WTC11 (cell line): ENCODE results near the gene PTPN2. TPM values are rescaled to one million over a fixed set of nuclear protein-coding genes. Genes with fewer than 3 reads are reported as not detected.

Experiments
- ATAC-seq: fragments of 200-7000 bp; cut with Tn5 transposase; 2 replicates; pipeline ENCODE4 v1.10.0; 2021; ENCODE audit warnings: mild to moderate bottlenecking, moderate library complexity
- CTCF ChIA-PET: fragments of 300-600 bp; sonication (Branson Sonifier 250); formaldehyde crosslinking; loops from one replicate; lab custom pipeline; 2021; ENCODE audit warnings: antibody characterized with exemption; lab: Charles Lee
- POLR2A ChIA-PET: fragments of 350-600 bp; sonication (Branson Sonifier 250); formaldehyde crosslinking; loops from one replicate; lab custom pipeline; 2021; ENCODE audit warnings: antibody characterized with exemption; lab: Charles Lee
- DNase-seq: peaks from one replicate; pipeline ENCODE4 v3.0.0; 2021; ENCODE audit warnings: low spot score
- H3K27ac Mint-ChIP-seq: 2 replicates; pipeline ENCODE4 v1.8.0; 2021; ENCODE audit warnings: mixed read lengths
- H3K27me3 Mint-ChIP-seq: 2 replicates; pipeline ENCODE4 v1.8.0; 2021; ENCODE audit warnings: low read depth, mild to moderate bottlenecking, moderate library complexity, mixed read lengths
- H3K36me3 Mint-ChIP-seq: 2 replicates; pipeline ENCODE4 v1.8.0; 2021; ENCODE audit warnings: mixed read lengths
- H3K4me1 Mint-ChIP-seq: 2 replicates; pipeline ENCODE4 v1.8.0; 2022; ENCODE audit warnings: mixed read lengths
- H3K4me3 Mint-ChIP-seq: 2 replicates; pipeline ENCODE4 v1.8.0; 2021; ENCODE audit warnings: mild to moderate bottlenecking, moderate library complexity, mixed read lengths
- H3K9me3 Mint-ChIP-seq: 2 replicates; pipeline ENCODE4 v1.8.0; 2021; ENCODE audit warnings: mixed read lengths
- AFF4 ChIP-seq: sonication (generic); formaldehyde crosslinking; IDR thresholded peaks from 2 replicates; pipeline ENCODE4 v1.8.1; 2023; ENCODE audit warnings: mild to moderate bottlenecking, missing genetic modification reagents, borderline replicate concordance
- ATF2 ChIP-seq: sonication (generic); formaldehyde crosslinking; IDR thresholded peaks from 2 replicates; pipeline ENCODE4 v1.8.1; 2022; ENCODE audit warnings: low read depth, missing genetic modification reagents, borderline replicate concordance
- E2F4 ChIP-seq: sonication (generic); formaldehyde crosslinking; IDR thresholded peaks from 2 replicates; pipeline ENCODE4 v1.8.1; 2022; ENCODE audit warnings: low read depth, mild to moderate bottlenecking, moderate library complexity, missing genetic modification reagents, borderline replicate concordance
- ELF4 ChIP-seq: sonication (generic); formaldehyde crosslinking; IDR thresholded peaks from 2 replicates; pipeline ENCODE4 v1.8.1; 2022; ENCODE audit warnings: low read depth, mild to moderate bottlenecking, moderate library complexity, missing genetic modification reagents
- FOXJ3 ChIP-seq: sonication (generic); formaldehyde crosslinking; IDR thresholded peaks from 2 replicates; pipeline ENCODE4 v1.9.0; 2021; ENCODE audit warnings: missing genetic modification reagents, mild to moderate bottlenecking, borderline replicate concordance
- HMGA2 ChIP-seq: fragments of 250-450 bp; sonication (Bioruptor Pico); IDR thresholded peaks from 2 replicates; pipeline ENCODE4 v1.4.0; 2021; ENCODE audit warnings: mild to moderate bottlenecking, moderate library complexity
- HMGXB4 ChIP-seq: sonication (generic); formaldehyde crosslinking; IDR thresholded peaks from 2 replicates; pipeline ENCODE4 v1.8.1; 2023; ENCODE audit warnings: mild to moderate bottlenecking, moderate library complexity, missing genetic modification reagents
- JAZF1 ChIP-seq: fragments of 250-450 bp; sonication (Bioruptor Pico); IDR thresholded peaks from 2 replicates; pipeline ENCODE4 v1.9.0; 2021; ENCODE audit warnings: moderate library complexity, mild to moderate bottlenecking, inconsistent platforms
- KAT7 ChIP-seq: sonication (generic); formaldehyde crosslinking; IDR thresholded peaks from 2 replicates; pipeline ENCODE4 v1.8.1; 2023; ENCODE audit warnings: missing genetic modification reagents, mild to moderate bottlenecking, borderline replicate concordance
- MAX ChIP-seq: sonication (generic); formaldehyde crosslinking; IDR thresholded peaks from 2 replicates; pipeline ENCODE4 v1.8.0; 2022; ENCODE audit warnings: mild to moderate bottlenecking, missing genetic modification reagents
- NFYB ChIP-seq: sonication (generic); formaldehyde crosslinking; conservative IDR thresholded peaks from 2 replicates; pipeline ENCODE4 v1.8.0; 2022; ENCODE audit warnings: low read depth, missing genetic modification reagents
- SOX15 ChIP-seq: fragments of 250-450 bp; sonication (Bioruptor Pico); IDR thresholded peaks from 2 replicates; pipeline ENCODE4 v1.9.0; 2021; ENCODE audit warnings: mild to moderate bottlenecking
- STAT6 ChIP-seq: sonication (generic); formaldehyde crosslinking; conservative IDR thresholded peaks from 2 replicates; pipeline ENCODE4 v1.8.1; 2023; ENCODE audit warnings: mild to moderate bottlenecking, low read depth, missing genetic modification reagents, moderate library complexity
- USF1 ChIP-seq: sonication (generic); formaldehyde crosslinking; IDR thresholded peaks from 2 replicates; pipeline ENCODE4 v1.8.0; 2022; ENCODE audit warnings: mild to moderate bottlenecking, missing genetic modification reagents
- USF2 ChIP-seq: sonication (generic); formaldehyde crosslinking; IDR thresholded peaks from 2 replicates; pipeline ENCODE4 v1.8.1; 2023; ENCODE audit warnings: mild to moderate bottlenecking, missing genetic modification reagents, moderate library complexity
- ZBTB21 ChIP-seq: sonication (generic); formaldehyde crosslinking; IDR thresholded peaks from 2 replicates; pipeline ENCODE4 v1.8.1; 2023; ENCODE audit warnings: mild to moderate bottlenecking, missing genetic modification reagents, borderline replicate concordance
- ZNF396 ChIP-seq: fragments of 250-450 bp; sonication (Bioruptor Pico); IDR thresholded peaks from 2 replicates; pipeline ENCODE4 v1.8.0; 2021; ENCODE audit warnings: mild to moderate bottlenecking, moderate library complexity, borderline replicate concordance
- total RNA-seq: library from RNA; stranded (reverse); gene quantifications from 3 replicates; pipeline ENCODE4 v1.2.3, GENCODE V29; 2021

The PTPN2 gene
- total RNA-seq, 1 experiment from 2014 or later = 37.7 TPM

GRCh38 chr18:12779043-12779442 lies 105.0 kb downstream of the PTPN2 start (continued):
- TF ChIP-seq AFF4 (CRISPR knock-in tag) = no peak
- TF ChIP-seq USF2 (CRISPR knock-in tag) = no peak
- no peak for TF ChIP-seq JAZF1
- TF ChIP-seq E2F4 (CRISPR knock-in tag) = no peak
- no peak for TF ChIP-seq ATF2 (CRISPR knock-in tag)
- no peak for TF ChIP-seq NFYB (CRISPR knock-in tag)
- no peak for TF ChIP-seq ZBTB21 (CRISPR knock-in tag)
- TF ChIP-seq FOXJ3 (CRISPR knock-in tag) = no peak
- TF ChIP-seq ZNF396 = no peak
- TF ChIP-seq ELF4 (CRISPR knock-in tag) = no peak

- H3K4me3 Mint-ChIP-seq = peak overlapping the region; percentile 65
- TF ChIP-seq STAT6 (CRISPR knock-in tag) (no peak), MAX (CRISPR knock-in tag) (peak; percentile 53), FOXJ3 (CRISPR knock-in tag) (no peak), HMGXB4 (CRISPR knock-in tag) (0 out of 2 replicates have a peak, but pooled peaks have one; percentile 9), HMGA2 (CRISPR knock-in tag) (no peak), KAT7 (CRISPR knock-in tag) (0 out of 2 replicates have a peak, but pooled peaks have one; percentile 69), SOX15 (CRISPR knock-in tag) (no peak), USF1 (CRISPR knock-in tag) (0 out of 2 replicates have a peak, but pooled peaks have one; percentile 19)
Measured at GRCh38 chr18:12777500-12777944, 106.5 kb downstream of the PTPN2 start.

More at GRCh38 chr18:12777500-12777944, 106.5 kb downstream of the PTPN2 start:
- H3K27ac Mint-ChIP-seq = no peak overlapping the region
- H3K36me3 Mint-ChIP-seq = peaks cover 5% of the 10 kb centered on the region
- peaks cover 7% of the 10 kb centered on the region for H3K9me3 Mint-ChIP-seq
- POLR2A ChIA-PET = interaction anchor here (0.6 to 3.4 kb wide), 4 partner anchors 11 to 106 kb away, joined by 3 to 20 read pairs (median 6); partner anchors contain the start of gene PTPN2
- DNase-seq (peak; percentile 53), ATAC-seq (peak; percentile 74)
- peaks cover 48% of the 10 kb centered on the region for H3K27me3 Mint-ChIP-seq
- CTCF ChIA-PET = interaction anchor here (0.7 to 2.8 kb wide), 8 partner anchors 10 to 449 kb away, joined by 3 to 22 read pairs (median 6); partner anchors contain the start of gene PTPN2
- H3K4me1 Mint-ChIP-seq = no peaks in the 10 kb centered on the region
